Naive thymus-derived CD8-positive, alpha-beta T cell (primary cell): Measurements from ENCODE around the gene TSR3. TPM values are rescaled to one million over a fixed set of nuclear protein-coding genes. Genes with fewer than 3 reads are reported as not detected.

ENCODE experiments used
- ATAC-seq, 2 donors: fragments of 150-1000 bp; cut with Tn5 transposase in 1 of 2; sonication (Bioruptor Pico), chemical (Tn5 transposase) in 1 of 2; 1 replicate in 1 of 2; 2 replicates in 1 of 2; pipeline ENCODE4 v1.10.0; 2021; ENCODE audit warnings: mild to moderate bottlenecking in 2 of 2, moderate library complexity in 2 of 2
- POLR2A ChIA-PET: fragments of 350-600 bp; sonication (Branson Sonifier 250); formaldehyde crosslinking; loops from one replicate; lab custom pipeline; 2021; ENCODE audit warnings: antibody characterized with exemption; lab: Charles Lee
- DNase-seq, 10 donors: peaks; one replicate each; pipeline versions ENCODE4 v3.0.0 to v3.0.0-alpha.2; 2020 to 2022
- H3K27ac Mint-ChIP-seq, 10 donors: one replicate each; pipeline ENCODE4 v1.8.0; 2020 to 2022; ENCODE audit warnings: mild to moderate bottlenecking in 10 of 10, mixed read lengths in 10 of 10, moderate library complexity in 4 of 10, inconsistent platforms in 1 of 10
- H3K27me3 Mint-ChIP-seq, 5 donors: one replicate each; pipeline ENCODE4 v1.8.0; 2021 to 2022; ENCODE audit warnings: mixed read lengths in 5 of 5
- H3K36me3 Mint-ChIP-seq, 3 donors: one replicate each; pipeline ENCODE4 v1.8.0; 2020 to 2022; ENCODE audit warnings: mixed read lengths in 3 of 3, mild to moderate bottlenecking in 2 of 3, inconsistent platforms in 1 of 3
- H3K4me1 Mint-ChIP-seq, 4 donors: one replicate each; pipeline ENCODE4 v1.8.0; 2021 to 2022; ENCODE audit warnings: mixed read lengths in 4 of 4
- H3K4me3 Mint-ChIP-seq, 10 donors: one replicate each; pipeline ENCODE4 v1.8.0; 2020 to 2022; ENCODE audit warnings: mild to moderate bottlenecking in 10 of 10, mixed read lengths in 10 of 10, moderate library complexity in 6 of 10, inconsistent platforms in 1 of 10
- H3K9me3 Mint-ChIP-seq, 9 donors: one replicate each; pipeline ENCODE4 v1.8.0; 2020 to 2022; ENCODE audit warnings: mixed read lengths in 9 of 9, mild to moderate bottlenecking in 3 of 9, inconsistent platforms in 1 of 9, moderate library complexity in 1 of 9
- polyA plus RNA-seq, 3 donors: library from polyadenylated mRNA; unstranded; fragments of 300-500 nt; fragmentation: Illumina TruSeq; gene quantifications; one replicate each; pipeline ENCODE4 v1.2.3, GENCODE V29; 2021
- total RNA-seq, 8 experiments: library from RNA in 2 of 8; stranded (reverse) in 2 of 8; gene quantifications; one replicate each; pipeline ENCODE4 v1.2.3 and lab custom pipeline; 2021 to 2026

The TSR3 gene
- total and polyA plus RNA-seq, 5 experiments from 2014 or later: 37.1 to 99.4 (median 88.8) TPM

- H3K9me3 Mint-ChIP-seq: no peaks in the 10 kb centered on the region
- ATAC-seq (peak in 1 of 2 donors; percentile 11), DNase-seq (no peak)
- H3K27ac Mint-ChIP-seq: peak overlapping the region in 3 of 10 donors; percentile 13 to 69 (median 46)
- peaks cover 0 to 52% (median 5%) of the 10 kb centered on the region in 3 donors for H3K36me3 Mint-ChIP-seq
- POLR2A ChIA-PET: interaction anchor here (0.6 kb wide), 1 partner anchor 23 kb away, joined by 3 read pairs; no protein-coding TSS in a partner anchor
- H3K4me1 Mint-ChIP-seq: peaks cover 0 to 2% (median under 1%) of the 10 kb centered on the region in 4 donors
- H3K4me3 Mint-ChIP-seq: no peak overlapping the region
- no peaks in the 10 kb centered on the region for H3K27me3 Mint-ChIP-seq
These were observed 27.3 kb downstream of the TSR3 start for GRCh38 chr16:1324286-1324826.

GRCh38 chr16:1323296-1324239 is 28.1 kb downstream of the TSR3 start:
- no peaks in the 10 kb centered on the region for H3K27me3 Mint-ChIP-seq
- peaks cover 0 to 2% (median under 1%) of the 10 kb centered on the region in 4 donors for H3K4me1 Mint-ChIP-seq
- peaks cover 0 to 60% (median 5%) of the 10 kb centered on the region in 3 donors for H3K36me3 Mint-ChIP-seq
- no peaks in the 10 kb centered on the region for H3K9me3 Mint-ChIP-seq
- no peak overlapping the region for H3K27ac Mint-ChIP-seq
- H3K4me3 Mint-ChIP-seq: no peak overlapping the region
- ATAC-seq: peak in 1 of 2 donors; percentile 8
- no peak for DNase-seq
- POLR2A ChIA-PET: interaction anchor here (0.6 kb wide), 1 partner anchor 24 kb away, joined by 3 read pairs; no protein-coding TSS in a partner anchor

- ATAC-seq (no peak), DNase-seq (no peak)
- POLR2A ChIA-PET: no interaction called here
- Mint-ChIP-seq H3K36me3 (peaks cover 0 to 72% (median 9%) of the 10 kb centered on the region in 3 donors), H3K27me3 (no peaks in the 10 kb centered on the region), H3K4me1 (peaks cover 3 to 6% (median 5%) of the 10 kb centered on the region in 4 donors), H3K4me3 (no peak overlapping the region), H3K27ac (no peak overlapping the region), H3K9me3 (no peaks in the 10 kb centered on the region)
These were observed 29.3 kb downstream of the TSR3 start for GRCh38 chr16:1322407-1322806.

GRCh38 chr16:1320658-1321240 is 30.9 kb downstream of the TSR3 start:
- H3K4me1 Mint-ChIP-seq: peaks cover 3 to 11% (median 5%) of the 10 kb centered on the region in 4 donors
- no peaks in the 10 kb centered on the region for H3K9me3 Mint-ChIP-seq
- POLR2A ChIA-PET: interaction anchor here (0.6 kb wide), 1 partner anchor 11 kb away, joined by 3 read pairs; no protein-coding TSS in a partner anchor
- peak in 1 of 2 donors; percentile 12 for ATAC-seq
- no peaks in the 10 kb centered on the region for H3K27me3 Mint-ChIP-seq
- DNase-seq: no peak
- peaks cover 0 to 85% (median 9%) of the 10 kb centered on the region in 3 donors for H3K36me3 Mint-ChIP-seq
- H3K27ac Mint-ChIP-seq: peak overlapping the region in 2 of 10 donors; percentile 27 to 59
- H3K4me3 Mint-ChIP-seq: no peak overlapping the region

- no peak for ATAC-seq
- Mint-ChIP-seq H3K9me3 (no peaks in the 10 kb centered on the region), H3K4me3 (no peak overlapping the region), H3K27ac (peak overlapping the region in 1 of 10 donors; percentile 59), H3K4me1 (peaks cover 3 to 11% (median 4%) of the 10 kb centered on the region in 4 donors), H3K36me3 (peaks cover 0 to 86% (median 9%) of the 10 kb centered on the region in 3 donors), H3K27me3 (no peaks in the 10 kb centered on the region)
- DNase-seq: no peak
- POLR2A ChIA-PET: interaction anchor here (0.6 to 0.8 kb wide), 2 partner anchors 9 to 83 kb away, joined by 3 read pairs; no protein-coding TSS in a partner anchor
These were observed 31.6 kb downstream of the TSR3 start for GRCh38 chr16:1320097-1320496.

GRCh38 chr16:1319041-1319440 is 32.6 kb downstream of the TSR3 start:
- no peak overlapping the region for H3K4me3 Mint-ChIP-seq
- POLR2A ChIA-PET: interaction anchor here (0.5 to 1.3 kb wide), 2 partner anchors 10 to 36 kb away, joined by 4 read pairs; partner anchors contain the start of gene UBE2I
- H3K27me3 Mint-ChIP-seq: no peaks in the 10 kb centered on the region
- DNase-seq (no peak), ATAC-seq (no peak)
- H3K27ac Mint-ChIP-seq: no peak overlapping the region
- no peaks in the 10 kb centered on the region for H3K9me3 Mint-ChIP-seq
- peaks cover 4 to 19% (median 9%) of the 10 kb centered on the region in 4 donors for H3K4me1 Mint-ChIP-seq
- peaks cover 0 to 87% (median 5%) of the 10 kb centered on the region in 3 donors for H3K36me3 Mint-ChIP-seq

- no peak overlapping the region for H3K4me3 Mint-ChIP-seq
- H3K27ac Mint-ChIP-seq: peak overlapping the region in 2 of 10 donors; percentile 40 to 44
- no peak for DNase-seq
- H3K4me1 Mint-ChIP-seq: peaks cover 4 to 22% (median 17%) of the 10 kb centered on the region in 4 donors
- POLR2A ChIA-PET: no interaction called here
- ATAC-seq: no peak
- peaks cover 0 to 86% (median 3%) of the 10 kb centered on the region in 3 donors for H3K36me3 Mint-ChIP-seq
- H3K27me3 Mint-ChIP-seq: no peaks in the 10 kb centered on the region
- no peaks in the 10 kb centered on the region for H3K9me3 Mint-ChIP-seq
These were observed 33.5 kb downstream of the TSR3 start for GRCh38 chr16:1318268-1318545.

- Mint-ChIP-seq H3K27ac (peak overlapping the region in 1 of 10 donors; percentile 83), H3K36me3 (peaks cover 0 to 83% (median 3%) of the 10 kb centered on the region in 3 donors), H3K9me3 (no peaks in the 10 kb centered on the region), H3K4me3 (no peak overlapping the region), H3K27me3 (no peaks in the 10 kb centered on the region), H3K4me1 (peaks cover 6 to 27% (median 22%) of the 10 kb centered on the region in 4 donors)
- POLR2A ChIA-PET: interaction anchor here (2.2 kb wide), 1 partner anchor 9 kb away, joined by 8 read pairs; no protein-coding TSS in a partner anchor
- ATAC-seq (no peak), DNase-seq (no peak)
These were observed 34.0 kb downstream of the TSR3 start for GRCh38 chr16:1317479-1318267.

- Mint-ChIP-seq H3K4me3 (peak overlapping the region in 1 of 10 donors; percentile 34), H3K27me3 (no peaks in the 10 kb centered on the region), H3K36me3 (peaks cover 0 to 72% (median 3%) of the 10 kb centered on the region in 3 donors), H3K4me1 (peaks cover 8 to 39% (median 35%) of the 10 kb centered on the region in 4 donors), H3K27ac (no peak overlapping the region), H3K9me3 (no peaks in the 10 kb centered on the region)
- POLR2A ChIA-PET: interaction anchor here (0.7 to 2.2 kb wide), 2 partner anchors 11 to 97 kb away, joined by 5 to 8 read pairs; no protein-coding TSS in a partner anchor
- ATAC-seq (no peak), DNase-seq (no peak)
These were observed 35.7 kb downstream of the TSR3 start for GRCh38 chr16:1316033-1316405.

- no peaks in the 10 kb centered on the region for H3K9me3 Mint-ChIP-seq
- no peak for ATAC-seq
- H3K4me1 Mint-ChIP-seq: peaks cover 14 to 45% (median 42%) of the 10 kb centered on the region in 4 donors
- no peaks in the 10 kb centered on the region for H3K27me3 Mint-ChIP-seq
- H3K27ac Mint-ChIP-seq: no peak overlapping the region
- POLR2A ChIA-PET: interaction anchor here (0.5 to 2.2 kb wide), 4 partner anchors 11 to 1133 kb away, joined by 4 to 8 read pairs (median 5); no protein-coding TSS in a partner anchor
- H3K4me3 Mint-ChIP-seq: peak overlapping the region in 1 of 10 donors; percentile 34
- H3K36me3 Mint-ChIP-seq: peaks cover 0 to 69% (median 3%) of the 10 kb centered on the region in 3 donors
- DNase-seq: no peak
These were observed 36.3 kb downstream of the TSR3 start for GRCh38 chr16:1315081-1316032.
